ENCODE measurements around the gene CEL.
"Not testable (repeated sequence)": the region's sequence is repeated elsewhere in the genome, so short reads cannot be mapped to it uniquely, and the experiment has no call there.

The CEL gene

DNA sequence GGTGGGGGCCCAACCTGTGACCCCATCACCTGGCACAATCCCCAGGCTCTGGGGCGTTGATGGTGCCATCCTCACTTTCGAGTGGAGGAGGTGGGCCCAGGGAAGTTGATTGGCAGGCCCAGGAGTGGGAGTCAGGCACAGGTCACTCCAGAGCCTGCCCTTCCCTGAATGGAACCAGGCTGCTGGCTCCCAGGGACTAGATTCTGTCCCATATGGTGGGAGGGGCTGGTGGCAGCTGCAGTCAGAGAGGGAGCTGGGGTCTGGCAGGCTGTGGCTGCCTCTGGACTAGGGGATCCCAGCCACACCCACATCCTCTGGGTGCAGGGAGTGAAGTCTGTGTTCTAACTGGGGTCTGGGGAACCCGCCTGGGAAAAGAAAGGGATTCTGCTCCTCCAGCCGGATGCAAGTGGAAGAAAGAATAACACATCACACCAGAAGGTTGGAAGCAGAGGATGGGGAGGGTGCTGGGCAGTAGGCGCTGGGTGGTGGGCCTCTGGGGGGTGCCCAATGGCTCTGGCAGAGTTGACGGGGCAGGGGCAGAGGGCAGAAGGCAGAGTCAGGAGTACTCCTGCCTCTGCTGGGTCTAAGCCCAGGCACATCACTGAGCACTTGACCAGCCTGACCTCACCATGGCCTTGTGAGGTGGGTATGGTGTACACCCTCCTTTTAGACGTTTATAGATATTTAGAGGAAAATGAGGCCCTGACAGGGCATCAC, 25.8 kb downstream of the CEL start:
- no peak for DNase-seq

- no peak for DNase-seq
Observed at GRCh38 chr9:133088146-133088750, 26.5 kb downstream of the CEL start.

DNA sequence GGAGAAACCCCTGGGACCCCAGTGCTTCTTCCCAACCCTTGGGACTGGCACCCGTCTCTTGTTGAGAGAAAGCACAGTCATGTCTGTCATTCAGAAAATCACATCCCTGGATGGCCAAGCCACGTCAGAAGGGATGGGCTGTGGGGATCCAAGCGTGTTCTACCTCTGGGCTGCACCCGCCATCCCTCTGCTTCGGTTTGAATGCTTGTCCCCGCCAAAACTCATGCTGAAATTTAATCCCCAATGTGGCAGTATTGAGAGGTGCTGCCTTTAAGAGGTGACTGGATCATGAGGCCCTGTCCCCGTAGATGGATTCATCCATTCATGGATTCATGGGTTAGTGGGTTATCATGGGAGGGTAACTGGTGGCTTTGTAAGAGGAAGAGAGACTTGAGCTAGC, 27.0 kb downstream of the CEL start:
- no peak for DNase-seq

GRCh38 chr9:133089271-133089671, 27.5 kb downstream of the CEL start:
- no peak for DNase-seq

DNA sequence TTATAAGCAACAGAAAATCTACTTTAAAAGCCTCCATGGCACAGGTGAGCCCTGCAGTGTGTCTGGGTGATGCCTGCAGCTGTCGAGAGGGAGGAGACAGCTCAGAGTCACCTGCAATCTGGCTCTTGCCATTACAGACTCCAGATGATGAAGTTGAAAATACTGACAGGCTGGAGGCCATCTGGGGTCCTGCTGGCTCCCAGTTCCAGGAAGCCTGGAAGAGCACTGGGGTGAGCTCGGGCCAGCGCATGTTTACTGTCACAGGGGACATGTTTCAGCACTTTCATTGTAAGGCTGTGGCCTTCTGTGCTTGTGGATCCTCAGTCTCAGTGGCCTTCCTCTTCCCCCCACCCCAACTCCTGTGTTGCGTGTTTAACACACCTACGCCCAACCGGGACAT, 28.4 kb downstream of the CEL start:
- DNase-seq, result no peak

DNA sequence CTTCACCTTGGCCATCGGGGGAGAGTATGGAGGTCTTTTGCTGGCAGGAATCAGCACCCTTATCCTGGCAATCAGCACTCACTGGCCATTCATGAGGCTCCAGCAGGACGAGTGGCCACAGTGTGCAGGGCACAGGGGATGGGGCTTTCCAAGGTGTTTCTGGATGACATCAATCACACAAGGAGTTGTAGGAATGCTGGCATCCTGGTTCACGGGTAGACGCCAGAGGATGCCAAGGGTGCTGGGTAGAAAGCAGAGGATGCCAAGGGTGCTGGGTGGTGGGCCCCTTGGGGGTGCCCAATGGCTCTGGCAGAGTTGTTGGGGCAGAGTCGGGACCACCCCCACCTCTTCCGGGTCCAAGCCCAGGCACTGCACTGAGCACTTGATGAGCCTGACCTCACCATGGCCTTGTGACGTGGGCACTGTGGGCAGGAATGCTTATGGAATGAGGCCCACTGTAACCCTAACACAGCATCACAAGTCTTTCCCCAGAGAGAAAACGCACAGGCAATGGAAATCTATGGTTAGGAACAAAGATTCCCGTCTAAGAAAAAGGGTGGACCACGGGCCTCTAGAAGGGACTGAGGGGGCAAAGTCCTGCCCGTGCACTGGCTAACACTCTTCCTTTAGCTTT, 29.1 kb downstream of the CEL start:
- no peak for DNase-seq

- DNase-seq, result not testable (repeated sequence)
Observed at GRCh38 chr9:133094351-133094750, 32.6 kb downstream of the CEL start.

- DNase-seq, result no peak
Observed at GRCh38 chr9:133094842-133095393, 33.1 kb downstream of the CEL start.

GRCh38 chr9:133098104-133098754, 36.4 kb downstream of the CEL start:
- no peak for DNase-seq

- DNase-seq, result no peak
Observed at GRCh38 chr9:133098871-133099270, 37.1 kb downstream of the CEL start.

DNA sequence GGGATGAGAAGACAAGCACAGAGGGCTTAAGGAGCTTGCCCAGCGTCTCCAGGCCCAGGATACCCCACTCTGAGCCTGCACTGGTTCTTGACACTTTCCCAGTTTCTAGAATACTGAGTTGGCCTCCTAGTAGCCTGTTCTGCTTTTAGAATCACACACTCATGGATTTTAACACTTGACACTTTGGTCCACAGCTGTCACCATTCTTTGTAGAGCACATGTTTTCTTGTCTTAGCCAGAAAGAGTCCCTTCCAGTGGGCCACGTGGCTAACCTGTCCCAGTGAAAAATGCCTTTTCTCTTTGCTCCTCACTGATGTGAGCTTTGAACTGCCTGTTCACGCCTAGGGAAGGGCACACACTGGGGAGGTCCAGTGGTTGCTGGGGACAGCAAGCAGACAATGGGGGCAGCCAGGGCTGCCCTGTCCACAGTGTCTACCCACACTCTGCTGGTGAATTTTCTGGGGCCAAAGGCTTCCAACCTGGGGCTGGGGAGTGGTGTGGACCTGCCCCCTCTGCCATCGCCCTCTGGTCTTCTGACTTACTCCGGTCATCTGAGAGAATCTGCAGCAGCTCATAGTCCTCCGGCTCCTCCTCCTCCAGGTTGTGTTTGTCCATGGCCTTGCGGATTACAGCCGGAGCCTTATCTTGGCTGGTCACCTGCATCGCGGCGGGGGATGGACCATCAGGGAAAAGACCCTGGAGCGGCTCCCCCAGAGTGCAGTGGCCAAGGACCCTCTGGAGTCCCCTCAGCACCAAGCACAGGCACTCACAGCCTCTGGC, 38.1 kb downstream of the CEL start:
- no peak for DNase-seq

DNA sequence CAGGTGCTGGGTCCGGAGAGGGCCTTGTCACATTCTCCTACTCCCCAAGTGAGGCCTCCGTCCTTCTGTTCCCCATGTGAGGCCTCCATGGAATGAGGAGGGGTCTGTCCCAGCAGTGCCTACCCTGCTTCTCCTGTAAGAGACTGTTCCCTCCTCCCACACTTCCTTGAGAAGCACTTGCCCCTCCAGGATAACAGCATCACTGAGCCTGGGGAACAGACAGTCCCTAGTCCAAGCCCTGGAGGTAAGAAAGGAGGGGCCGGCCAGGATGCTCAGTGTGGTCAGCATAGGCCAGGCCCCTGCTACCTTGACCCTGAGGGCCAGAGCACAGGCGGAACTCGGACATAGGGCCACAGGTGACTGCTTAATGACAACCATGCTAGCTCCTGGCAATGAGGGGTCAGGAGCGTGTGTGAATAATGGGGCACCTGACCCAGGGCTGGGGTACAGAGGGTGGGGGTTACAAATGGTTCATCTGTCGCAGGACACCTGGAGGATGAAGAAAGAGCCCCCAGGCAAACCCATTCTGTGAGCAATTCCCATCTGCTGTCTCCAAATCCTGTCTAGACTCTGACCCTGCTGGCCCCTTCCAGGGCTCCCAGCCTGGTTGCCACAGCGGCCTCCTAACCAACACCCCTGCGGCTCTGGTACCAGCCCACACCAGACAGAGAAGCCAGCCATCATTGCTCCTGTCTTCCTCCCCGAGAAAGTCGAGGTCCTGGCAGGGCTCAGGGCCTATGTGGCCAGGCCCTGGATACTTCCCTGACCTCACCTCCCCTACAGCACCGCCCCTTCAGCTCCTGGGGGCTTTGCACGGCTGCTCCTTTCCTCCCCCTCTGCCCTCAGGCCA, 39.0 kb downstream of the CEL start:
- no peak for DNase-seq

DNA sequence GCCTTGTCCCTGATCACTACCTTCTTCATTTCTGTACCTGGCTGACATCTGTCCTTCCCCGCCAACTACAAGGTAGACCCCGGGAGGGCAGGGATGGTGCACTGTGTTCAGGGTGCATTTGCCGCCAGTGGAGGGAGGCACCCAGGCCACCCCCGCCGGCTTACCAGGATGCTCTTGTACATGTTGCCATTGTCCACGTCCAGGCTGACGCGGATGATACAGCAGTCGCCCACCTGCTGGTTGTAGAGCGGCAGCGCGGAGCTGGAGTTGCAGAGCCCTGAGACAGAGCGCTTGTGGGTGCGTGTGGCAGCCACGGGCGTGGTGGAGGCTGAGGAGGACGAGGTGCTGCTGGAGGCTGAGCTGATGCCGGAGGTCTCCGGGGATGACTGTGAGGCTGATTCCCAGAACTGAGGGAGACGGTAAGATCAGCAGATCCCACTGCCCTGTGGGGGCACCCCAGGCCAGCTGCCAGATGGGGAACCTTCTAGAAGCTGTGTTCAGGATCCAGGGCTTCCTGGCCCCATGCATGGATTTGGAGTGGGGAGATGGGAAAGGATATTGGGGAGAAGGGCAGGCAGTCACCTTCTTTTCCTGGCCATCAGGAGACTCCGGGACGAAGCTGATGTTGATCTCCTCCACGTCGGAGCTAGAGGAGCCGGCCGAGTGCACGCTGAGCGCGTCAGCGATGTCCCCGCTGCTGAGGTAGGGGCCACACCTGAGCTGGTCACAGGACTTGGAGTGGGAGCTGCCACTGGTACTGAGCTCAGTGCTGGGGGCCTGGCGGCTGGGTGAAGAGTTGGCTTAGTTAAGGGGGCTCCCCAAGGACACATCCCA, 39.8 kb downstream of the CEL start:
- no peak for DNase-seq

- DNase-seq, result no peak
Observed at GRCh38 chr9:133102190-133103021, 40.6 kb downstream of the CEL start.

GRCh38 chr9:133103183-133103986, 41.6 kb downstream of the CEL start:
- DNase-seq, result no peak

- no peak for DNase-seq
Observed at GRCh38 chr9:133103987-133104505, 42.3 kb downstream of the CEL start.

DNA sequence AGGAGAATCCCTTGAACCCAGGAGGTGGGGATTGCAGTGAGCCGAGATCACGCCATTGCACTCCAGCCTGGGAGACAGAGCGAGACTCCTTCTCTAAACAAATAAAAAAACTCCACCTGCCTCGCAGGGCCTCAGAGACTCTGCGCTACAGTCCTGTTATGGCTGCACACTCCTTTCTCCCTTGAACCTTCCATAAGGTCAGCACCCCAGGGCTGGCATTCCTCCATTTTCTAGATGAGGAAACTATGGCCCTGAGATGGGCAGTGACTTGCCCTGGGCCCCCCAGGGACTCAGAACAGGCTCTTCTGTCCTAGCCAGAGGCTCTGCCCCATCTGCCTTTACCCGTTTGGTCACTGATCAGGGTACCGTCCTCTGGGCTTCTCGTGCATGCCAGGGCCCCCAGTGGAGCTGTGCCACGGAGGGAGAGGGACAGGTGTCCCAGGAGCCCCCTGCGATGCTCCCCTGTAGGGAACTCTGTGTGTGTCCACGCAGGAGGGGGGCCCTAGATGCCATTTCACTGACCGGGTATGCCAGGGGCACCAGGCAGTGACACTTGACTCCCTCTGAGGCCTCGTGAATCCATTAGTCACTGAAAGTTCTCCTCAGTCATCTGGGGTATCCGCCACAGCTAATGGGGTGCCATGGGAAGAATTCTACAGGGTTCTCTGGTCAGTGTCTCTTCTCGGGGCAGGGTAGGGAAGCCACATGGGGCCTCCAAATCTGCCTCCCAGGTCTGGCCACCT, 43.1 kb downstream of the CEL start:
- DNase-seq, result no peak

DNA sequence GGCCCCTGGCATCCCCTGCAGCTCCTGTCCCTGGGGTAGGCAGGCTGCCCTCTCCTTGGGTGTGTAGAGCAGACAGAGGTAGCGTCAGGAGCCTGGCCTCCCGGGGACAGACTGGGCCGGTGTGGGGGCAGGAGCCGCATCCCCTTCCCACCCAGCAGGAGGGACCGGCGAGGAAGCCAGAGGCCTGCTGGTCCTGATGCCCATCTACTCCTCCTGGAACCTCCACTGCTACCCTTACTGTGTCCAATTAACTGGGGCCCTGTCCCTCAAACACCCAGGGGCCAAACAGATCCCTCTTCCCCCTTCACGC, 43.6 kb downstream of the CEL start:
- no peak for DNase-seq

Measured in GOT3 (cell line).